MG63 (cell line): ENCODE data around the gene GFY. TPM values are rescaled to one million over a fixed set of nuclear protein-coding genes. Genes with fewer than 3 reads are reported as not detected.

Source experiments
- DNase-seq: peaks from one replicate; pipeline ENCODE4 v3.0.0-alpha.2; 2020
- H3K27me3 ChIP-seq: fragments of 250-450 bp; sonication (Bioruptor Pico); 2 replicates; pipeline ENCODE4 v1.5.1; 2020; ENCODE audit warnings: mild to moderate bottlenecking, moderate library complexity
- H3K36me3 ChIP-seq: fragments of 250-450 bp; sonication (Bioruptor Pico); 2 replicates; pipeline ENCODE4 v1.5.1; 2020; ENCODE audit warnings: mild to moderate bottlenecking, moderate library complexity
- H3K4me3 ChIP-seq: fragments of 250-450 bp; sonication (Bioruptor Pico); 2 replicates; pipeline ENCODE4 v1.5.1; 2020; ENCODE audit warnings: mild to moderate bottlenecking, moderate library complexity
- H3K9me3 ChIP-seq: fragments of 250-450 bp; sonication (Bioruptor Pico); 2 replicates; pipeline ENCODE4 v1.5.1; 2020; ENCODE audit warnings: mild to moderate bottlenecking, moderate library complexity
- total RNA-seq: library from RNA; depleted of rRNA; stranded (reverse); fragments of >200 nt; shearing (Covaris generic); gene quantifications from 2 replicates; pipeline ENCODE4 v1.2.3, GENCODE V29; 2014; ENCODE audit warnings: low replicate concordance

Gene GFY
- total RNA-seq, 1 experiment from 2014 or later: not detected

GRCh38 chr19:49421878-49422202 lies 3.3 kb upstream of the GFY start:
- no peak for DNase-seq
- no peaks in the 10 kb centered on the region for H3K9me3 ChIP-seq
- no peaks in the 10 kb centered on the region for H3K36me3 ChIP-seq
- peaks cover 60% of the 10 kb centered on the region for H3K27me3 ChIP-seq
- no peak overlapping the region for H3K4me3 ChIP-seq

- DNase-seq: peak; percentile 55
- Histone ChIP-seq H3K36me3 (no peaks in the 10 kb centered on the region), H3K4me3 (no peak overlapping the region), H3K27me3 (peaks cover 66% of the 10 kb centered on the region), H3K9me3 (no peaks in the 10 kb centered on the region)
Observed at GRCh38 chr19:49422407-49423070, 2.6 kb upstream of the GFY start.

- Histone ChIP-seq H3K27me3 (peaks cover 73% of the 10 kb centered on the region), H3K4me3 (no peak within 1 kb of the TSS), H3K9me3 (no peaks in the 10 kb centered on the region), H3K36me3 (no peaks in the 10 kb centered on the region)
- no peak for DNase-seq
Observed at GRCh38 chr19:49423071-49423984, 1.9 kb upstream of the GFY start, which contains the start of gene PTH2. Gene PTH2 (minus strand): TSS chr19:49423441. CDS start chr19:49423339, 102 bp downstream.

- no peak for DNase-seq
- Histone ChIP-seq H3K9me3 (no peaks in the 10 kb centered on the region), H3K36me3 (no peaks in the 10 kb centered on the region), H3K4me3 (no peak overlapping the region), H3K27me3 (peaks cover 79% of the 10 kb centered on the region)
Observed at GRCh38 chr19:49423985-49424303, 1.2 kb upstream of the GFY start.

- no peaks in the 10 kb centered on the region for H3K9me3 ChIP-seq
- peak; percentile 41 for DNase-seq
Observed at GRCh38 chr19:49425922-49426592, 869 bp downstream of the GFY start.

GRCh38 chr19:49427339-49427738 lies 2.2 kb downstream of the GFY start:
- Histone ChIP-seq H3K9me3 (no peaks in the 10 kb centered on the region), H3K4me3 (no peak overlapping the region), H3K27me3 (peaks cover 75% of the 10 kb centered on the region), H3K36me3 (no peaks in the 10 kb centered on the region)
- DNase-seq: no peak

More at GRCh38 chr19:49425922-49426592, 869 bp downstream of the GFY start:
- H3K4me3 ChIP-seq: no peak overlapping the region
- no peaks in the 10 kb centered on the region for H3K36me3 ChIP-seq
- H3K27me3 ChIP-seq: peaks cover 80% of the 10 kb centered on the region

GRCh38 chr19:49427855-49428546 lies 2.8 kb downstream of the GFY start:
- no peak for DNase-seq
- H3K27me3 ChIP-seq: peaks cover 75% of the 10 kb centered on the region
- no peak overlapping the region for H3K4me3 ChIP-seq
- H3K36me3 ChIP-seq: no peaks in the 10 kb centered on the region
- no peaks in the 10 kb centered on the region for H3K9me3 ChIP-seq

GRCh38 chr19:49428547-49429451 lies 3.6 kb downstream of the GFY start:
- peaks cover 73% of the 10 kb centered on the region for H3K27me3 ChIP-seq
- no peaks in the 10 kb centered on the region for H3K36me3 ChIP-seq
- DNase-seq: no peak
- H3K4me3 ChIP-seq: no peak overlapping the region
- H3K9me3 ChIP-seq: no peaks in the 10 kb centered on the region

- no peaks in the 10 kb centered on the region for H3K36me3 ChIP-seq
- H3K27me3 ChIP-seq: peaks cover 61% of the 10 kb centered on the region
- H3K9me3 ChIP-seq: no peaks in the 10 kb centered on the region
Observed at GRCh38 chr19:49430172-49430677, 5.0 kb downstream of the GFY start.

GRCh38 chr19:49430678-49431329 lies 5.6 kb downstream of the GFY start:
- no peak overlapping the region for H3K4me3 ChIP-seq
- no peaks in the 10 kb centered on the region for H3K36me3 ChIP-seq
- H3K9me3 ChIP-seq: no peaks in the 10 kb centered on the region
- DNase-seq: no peak
- H3K27me3 ChIP-seq: peaks cover 57% of the 10 kb centered on the region

More at GRCh38 chr19:49430172-49430677, 5.0 kb downstream of the GFY start:
- no peak overlapping the region for H3K4me3 ChIP-seq
- no peak for DNase-seq

GRCh38 chr19:49431330-49431749 lies 6.2 kb downstream of the GFY start:
- Histone ChIP-seq H3K27me3 (peaks cover 54% of the 10 kb centered on the region), H3K9me3 (no peaks in the 10 kb centered on the region), H3K36me3 (no peaks in the 10 kb centered on the region), H3K4me3 (no peak overlapping the region)
- no peak for DNase-seq

GRCh38 chr19:49432141-49433073 lies 7.2 kb downstream of the GFY start:
- H3K36me3 ChIP-seq: no peaks in the 10 kb centered on the region
- H3K9me3 ChIP-seq: no peaks in the 10 kb centered on the region
- H3K27me3 ChIP-seq: peaks cover 54% of the 10 kb centered on the region
- DNase-seq: no peak
- H3K4me3 ChIP-seq: no peak overlapping the region

- Histone ChIP-seq H3K27me3 (peaks cover 56% of the 10 kb centered on the region), H3K9me3 (no peaks in the 10 kb centered on the region)
- DNase-seq: no peak
Observed at GRCh38 chr19:49433240-49433901, 8.2 kb downstream of the GFY start.

More at GRCh38 chr19:49433240-49433901, 8.2 kb downstream of the GFY start:
- Histone ChIP-seq H3K4me3 (no peak overlapping the region), H3K36me3 (no peaks in the 10 kb centered on the region)
